ENCODE data around the gene MYO5C.

DNA sequence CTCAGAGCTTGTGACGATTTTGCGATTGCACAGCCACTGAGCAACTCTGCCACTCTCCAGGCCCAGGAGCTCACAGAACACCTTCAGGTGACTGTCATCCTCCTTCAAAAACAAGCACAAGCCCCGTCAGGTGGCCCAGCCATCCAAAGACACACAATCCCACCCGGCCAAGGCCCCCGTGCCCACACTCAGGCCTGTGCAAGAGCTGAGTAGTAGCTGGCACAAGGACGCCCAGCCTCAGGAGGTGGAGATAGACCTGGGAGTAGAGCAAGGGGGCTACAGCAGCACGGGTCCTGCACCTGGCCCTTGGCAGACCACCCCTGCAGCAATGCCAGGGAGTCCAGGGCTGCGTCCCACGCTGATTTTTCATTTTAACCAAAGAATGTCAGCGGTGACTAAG is 34.6 kb downstream of the MYO5C start:
- TF ChIP-seq JUN (IDR thresholded peaks at IDR 0.05; ENCODE audit: borderline replicate concordance, insufficient read depth, insufficient read length, low read depth), result no peak
- TF ChIP-seq, protein P1, sequence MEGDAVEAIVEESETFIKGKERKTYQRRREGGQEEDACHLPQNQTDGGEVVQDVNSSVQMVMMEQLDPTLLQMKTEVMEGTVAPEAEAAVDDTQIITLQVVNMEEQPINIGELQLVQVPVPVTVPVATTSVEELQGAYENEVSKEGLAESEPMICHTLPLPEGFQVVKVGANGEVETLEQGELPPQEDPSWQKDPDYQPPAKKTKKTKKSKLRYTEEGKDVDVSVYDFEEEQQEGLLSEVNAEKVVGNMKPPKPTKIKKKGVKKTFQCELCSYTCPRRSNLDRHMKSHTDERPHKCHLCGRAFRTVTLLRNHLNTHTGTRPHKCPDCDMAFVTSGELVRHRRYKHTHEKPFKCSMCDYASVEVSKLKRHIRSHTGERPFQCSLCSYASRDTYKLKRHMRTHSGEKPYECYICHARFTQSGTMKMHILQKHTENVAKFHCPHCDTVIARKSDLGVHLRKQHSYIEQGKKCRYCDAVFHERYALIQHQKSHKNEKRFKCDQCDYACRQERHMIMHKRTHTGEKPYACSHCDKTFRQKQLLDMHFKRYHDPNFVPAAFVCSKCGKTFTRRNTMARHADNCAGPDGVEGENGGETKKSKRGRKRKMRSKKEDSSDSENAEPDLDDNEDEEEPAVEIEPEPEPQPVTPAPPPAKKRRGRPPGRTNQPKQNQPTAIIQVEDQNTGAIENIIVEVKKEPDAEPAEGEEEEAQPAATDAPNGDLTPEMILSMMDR (IDR thresholded peaks at IDR 0.05; ENCODE audit: extremely low read depth in 1 of 2, insufficient read depth in 1 of 2, low read depth in 1 of 2, low read length in 2 of 2), result no peak
- TF ChIP-seq EZH2 (IDR thresholded peaks at IDR 0.05; ENCODE audit: borderline replicate concordance, low read depth, low read length, severe bottlenecking), result no peak
- TF ChIP-seq POLR2A (IDR thresholded peaks at IDR 0.05; ENCODE audit: low read depth, low read length), result no peak
- TF ChIP-seq POLR2AphosphoS5 (IDR thresholded peaks at IDR 0.05; ENCODE audit: insufficient read depth, low read depth, low read length), result no peak
